PC-9 (cell line): ENCODE results near the gene DNM3.

ENCODE experiments used
- CTCF ChIP-seq: fragments of 200-600 bp; sonication (generic); conservative IDR thresholded peaks from 2 replicates; pipeline ENCODE4 v1.6.1; 2017; ENCODE audit warnings: mixed run types, antibody characterized with exemption, mild to moderate bottlenecking, moderate library complexity
- EZH2 ChIP-seq: fragments of 200-600 bp; sonication (generic); IDR thresholded peaks from 2 replicates; pipeline ENCODE4 v1.8.0; 2017; ENCODE audit warnings: antibody characterized with exemption, low read depth

- TF ChIP-seq CTCF (no peak), EZH2 (no peak)
These were observed 607.8 kb downstream of the DNM3 start for GRCh38 chr1:172448995-172449584.
